Measurements from ENCODE around the gene PHOSPHO1.

DNA sequence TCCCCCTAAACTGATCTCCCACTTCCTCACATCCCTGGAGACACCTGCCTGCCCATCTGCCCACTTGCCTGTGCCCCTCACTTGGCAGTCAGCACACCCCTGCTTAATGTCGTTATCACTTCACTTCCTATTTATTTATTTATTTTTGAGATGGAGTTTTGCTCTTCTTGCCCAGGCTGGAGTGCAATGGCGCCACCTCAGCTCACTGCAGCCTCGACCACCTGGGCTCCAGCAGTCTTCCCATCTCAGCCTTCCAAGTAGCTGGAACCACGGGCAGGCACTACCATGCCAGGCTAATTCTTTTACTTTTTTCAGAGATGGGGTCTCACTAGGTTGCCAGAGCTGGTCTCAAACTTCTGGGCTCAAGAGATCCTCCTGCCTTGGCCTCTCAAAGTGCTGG, 23.5 kb upstream of the PHOSPHO1 start:
- TF ChIP-seq, protein P1, sequence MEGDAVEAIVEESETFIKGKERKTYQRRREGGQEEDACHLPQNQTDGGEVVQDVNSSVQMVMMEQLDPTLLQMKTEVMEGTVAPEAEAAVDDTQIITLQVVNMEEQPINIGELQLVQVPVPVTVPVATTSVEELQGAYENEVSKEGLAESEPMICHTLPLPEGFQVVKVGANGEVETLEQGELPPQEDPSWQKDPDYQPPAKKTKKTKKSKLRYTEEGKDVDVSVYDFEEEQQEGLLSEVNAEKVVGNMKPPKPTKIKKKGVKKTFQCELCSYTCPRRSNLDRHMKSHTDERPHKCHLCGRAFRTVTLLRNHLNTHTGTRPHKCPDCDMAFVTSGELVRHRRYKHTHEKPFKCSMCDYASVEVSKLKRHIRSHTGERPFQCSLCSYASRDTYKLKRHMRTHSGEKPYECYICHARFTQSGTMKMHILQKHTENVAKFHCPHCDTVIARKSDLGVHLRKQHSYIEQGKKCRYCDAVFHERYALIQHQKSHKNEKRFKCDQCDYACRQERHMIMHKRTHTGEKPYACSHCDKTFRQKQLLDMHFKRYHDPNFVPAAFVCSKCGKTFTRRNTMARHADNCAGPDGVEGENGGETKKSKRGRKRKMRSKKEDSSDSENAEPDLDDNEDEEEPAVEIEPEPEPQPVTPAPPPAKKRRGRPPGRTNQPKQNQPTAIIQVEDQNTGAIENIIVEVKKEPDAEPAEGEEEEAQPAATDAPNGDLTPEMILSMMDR (conservative IDR thresholded peaks at IDR 0.05): no peak
- no peak for TF ChIP-seq ZFX (IDR thresholded peaks at IDR 0.05)

All from C4-2B (cell line).